NCI-H774 (cell line): ENCODE results near the gene DTWD2.
"Not testable (repeated sequence)": the region's sequence is repeated elsewhere in the genome, so short reads cannot be mapped to it uniquely, and the experiment has no call there.

Experiments used
- DNase-seq: peaks from one replicate; lab custom pipeline; 2025; lab: John Stamatoyannopoulos, UW

Gene DTWD2

GRCh38 chr5:118996098-118996497 lies 7.8 kb upstream of the DTWD2 start:
- no peak for DNase-seq

GRCh38 chr5:118994595-118994994 lies 6.2 kb upstream of the DTWD2 start:
- DNase-seq: no peak

- not testable (repeated sequence) for DNase-seq
Observed at GRCh38 chr5:118993118-118993517, 4.8 kb upstream of the DTWD2 start.

- DNase-seq: not testable (repeated sequence)
Observed at GRCh38 chr5:118992055-118992454, 3.7 kb upstream of the DTWD2 start.

- DNase-seq: no peak
Observed at GRCh38 chr5:118990582-118990981, 2.2 kb upstream of the DTWD2 start.

- no peak for DNase-seq
Observed at GRCh38 chr5:118989816-118990215, 1.5 kb upstream of the DTWD2 start.

GRCh38 chr5:118988866-118989180 lies 476 bp upstream of the DTWD2 start:
- peak; percentile 43 for DNase-seq

- no peak for DNase-seq
Observed at GRCh38 chr5:118984602-118985001, 3.7 kb downstream of the DTWD2 start.

- DNase-seq: no peak
Observed at GRCh38 chr5:118981783-118982182, 6.6 kb downstream of the DTWD2 start.

GRCh38 chr5:118980438-118980837 lies 7.9 kb downstream of the DTWD2 start:
- DNase-seq: no peak

GRCh38 chr5:118980017-118980416 lies 8.3 kb downstream of the DTWD2 start:
- DNase-seq: no peak

- DNase-seq: not testable (repeated sequence)
Observed at GRCh38 chr5:118973779-118974445, 14.4 kb downstream of the DTWD2 start.

- no peak for DNase-seq
Observed at GRCh38 chr5:118968925-118969375, 19.4 kb downstream of the DTWD2 start.

GRCh38 chr5:118968406-118968911 lies 19.9 kb downstream of the DTWD2 start:
- no peak for DNase-seq

GRCh38 chr5:118967059-118967508 lies 21.3 kb downstream of the DTWD2 start:
- no peak for DNase-seq

- DNase-seq: no peak
Observed at GRCh38 chr5:118965890-118966289, 22.5 kb downstream of the DTWD2 start.

- not testable (repeated sequence) for DNase-seq
Observed at GRCh38 chr5:118964970-118965369, 23.4 kb downstream of the DTWD2 start.

- DNase-seq: not testable (repeated sequence)
Observed at GRCh38 chr5:118964388-118964787, 24.0 kb downstream of the DTWD2 start.

GRCh38 chr5:118963169-118963568 lies 25.2 kb downstream of the DTWD2 start:
- no peak for DNase-seq

GRCh38 chr5:118960557-118960956 lies 27.8 kb downstream of the DTWD2 start:
- no peak for DNase-seq

- no peak for DNase-seq
Observed at GRCh38 chr5:118956727-118957126, 31.6 kb downstream of the DTWD2 start.

- no peak for DNase-seq
Observed at GRCh38 chr5:118953652-118954005, 34.7 kb downstream of the DTWD2 start.

- no peak for DNase-seq
Observed at GRCh38 chr5:118952992-118953651, 35.2 kb downstream of the DTWD2 start.

GRCh38 chr5:118952306-118952705 lies 36.0 kb downstream of the DTWD2 start:
- DNase-seq: not testable (repeated sequence)
